GM12873 (cell line): ENCODE results near the gene ATPAF1.

ENCODE experiments used
- TF ChIP-seq, protein P1 (sequence below): IDR thresholded peaks from 2 replicates; pipeline ENCODE4 v1.5.1; 2012; ENCODE audit warnings: low read depth, mild to moderate bottlenecking, moderate library complexity, low read length, control low read depth; ENCODE audit not compliant: insufficient read depth; ENCODE audit errors: missing control alignments

The ATPAF1 gene

DNA sequence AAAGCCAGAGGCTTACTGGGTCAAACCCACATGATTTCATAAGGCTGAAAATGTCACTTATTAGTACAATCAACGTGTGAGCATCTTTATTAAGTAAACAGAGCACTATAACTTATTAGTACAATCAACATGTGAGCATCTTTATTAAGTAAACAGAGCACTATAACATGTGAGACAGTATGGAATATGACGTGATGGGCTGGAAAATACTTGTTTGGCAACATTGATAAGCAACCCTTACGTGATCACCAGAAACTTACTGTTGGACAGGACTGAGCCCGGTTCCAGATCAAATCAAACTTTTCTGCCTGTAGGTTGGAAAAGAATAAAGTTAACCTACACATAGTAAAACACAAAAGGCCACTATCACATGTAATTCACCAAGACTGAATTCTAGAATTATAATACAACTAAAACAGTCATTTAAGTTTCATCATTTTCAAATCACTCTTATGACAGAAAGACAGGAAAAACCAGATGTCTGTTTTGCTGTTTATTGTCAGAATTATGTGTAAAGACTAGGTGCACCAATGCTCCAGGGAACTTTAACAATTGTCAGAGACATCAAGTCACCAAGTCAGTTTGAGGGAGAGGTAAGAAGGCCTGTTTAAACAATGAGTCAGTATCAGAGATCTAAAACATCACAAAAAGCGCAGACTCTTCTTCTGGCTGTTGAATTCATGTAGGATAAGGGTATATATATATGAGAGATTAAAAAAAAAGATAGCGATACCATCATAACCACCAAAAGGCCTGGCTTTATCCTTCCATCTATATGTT is 15.7 kb downstream of the ATPAF1 start:
- TF ChIP-seq, protein P1, sequence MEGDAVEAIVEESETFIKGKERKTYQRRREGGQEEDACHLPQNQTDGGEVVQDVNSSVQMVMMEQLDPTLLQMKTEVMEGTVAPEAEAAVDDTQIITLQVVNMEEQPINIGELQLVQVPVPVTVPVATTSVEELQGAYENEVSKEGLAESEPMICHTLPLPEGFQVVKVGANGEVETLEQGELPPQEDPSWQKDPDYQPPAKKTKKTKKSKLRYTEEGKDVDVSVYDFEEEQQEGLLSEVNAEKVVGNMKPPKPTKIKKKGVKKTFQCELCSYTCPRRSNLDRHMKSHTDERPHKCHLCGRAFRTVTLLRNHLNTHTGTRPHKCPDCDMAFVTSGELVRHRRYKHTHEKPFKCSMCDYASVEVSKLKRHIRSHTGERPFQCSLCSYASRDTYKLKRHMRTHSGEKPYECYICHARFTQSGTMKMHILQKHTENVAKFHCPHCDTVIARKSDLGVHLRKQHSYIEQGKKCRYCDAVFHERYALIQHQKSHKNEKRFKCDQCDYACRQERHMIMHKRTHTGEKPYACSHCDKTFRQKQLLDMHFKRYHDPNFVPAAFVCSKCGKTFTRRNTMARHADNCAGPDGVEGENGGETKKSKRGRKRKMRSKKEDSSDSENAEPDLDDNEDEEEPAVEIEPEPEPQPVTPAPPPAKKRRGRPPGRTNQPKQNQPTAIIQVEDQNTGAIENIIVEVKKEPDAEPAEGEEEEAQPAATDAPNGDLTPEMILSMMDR = no peak

DNA sequence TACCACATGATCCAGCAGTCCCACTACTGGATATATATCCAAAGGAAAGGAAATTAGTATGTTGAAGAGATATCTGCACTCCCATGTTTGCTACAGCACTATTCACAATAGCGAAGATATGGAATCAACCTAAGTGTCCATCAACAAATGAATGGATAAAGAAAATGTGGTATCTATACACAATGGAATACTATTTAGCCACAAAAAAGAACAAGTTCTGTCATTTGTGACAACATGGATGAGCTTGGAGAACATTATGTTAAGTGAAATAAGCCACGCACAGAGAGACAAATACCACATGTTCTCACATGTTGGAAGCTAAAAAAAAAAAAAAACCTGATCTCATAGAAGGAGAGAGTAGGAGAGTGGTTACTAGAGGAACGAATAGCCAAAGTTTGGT is 17.7 kb downstream of the ATPAF1 start:
- TF ChIP-seq, protein P1 = no peak

DNA sequence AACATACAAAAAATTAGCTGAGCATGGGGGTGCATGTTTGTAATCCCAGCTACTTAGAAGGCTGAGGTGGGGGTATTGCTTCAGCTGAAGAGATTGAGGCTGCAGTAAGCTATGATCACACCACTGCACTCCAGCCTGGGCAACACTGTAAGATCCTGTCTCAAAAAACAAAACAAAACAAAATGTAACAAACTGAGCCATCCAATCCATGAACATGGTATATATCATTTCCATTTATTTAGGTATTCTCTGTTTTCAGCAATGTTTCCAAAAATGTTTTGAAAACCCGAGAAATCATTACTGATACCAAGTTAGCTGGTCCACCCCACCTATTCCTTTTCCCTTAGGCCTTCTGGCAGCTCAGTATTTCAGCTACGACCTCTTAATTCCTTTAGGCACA is 18.4 kb downstream of the ATPAF1 start:
- TF ChIP-seq, protein P1 = no peak

DNA sequence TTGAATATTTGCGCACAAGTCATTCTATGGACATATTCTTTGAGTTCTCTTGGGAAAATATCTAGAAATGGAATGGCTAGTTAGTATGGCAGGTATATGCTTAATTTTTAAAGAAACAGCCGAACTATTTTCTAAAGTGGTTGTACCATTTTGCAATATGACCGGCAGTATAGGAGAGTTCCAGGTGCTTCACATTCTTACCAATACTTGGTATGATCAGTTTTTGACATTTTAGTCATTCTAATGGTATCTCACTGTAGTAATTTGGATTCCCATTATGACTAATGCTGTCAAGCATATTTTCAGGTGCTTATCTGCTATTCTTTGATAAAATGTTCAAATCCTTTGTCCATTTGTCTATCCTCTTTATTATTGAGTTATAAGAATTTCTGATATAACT is 20.6 kb downstream of the ATPAF1 start:
- TF ChIP-seq, protein P1 = no peak

DNA sequence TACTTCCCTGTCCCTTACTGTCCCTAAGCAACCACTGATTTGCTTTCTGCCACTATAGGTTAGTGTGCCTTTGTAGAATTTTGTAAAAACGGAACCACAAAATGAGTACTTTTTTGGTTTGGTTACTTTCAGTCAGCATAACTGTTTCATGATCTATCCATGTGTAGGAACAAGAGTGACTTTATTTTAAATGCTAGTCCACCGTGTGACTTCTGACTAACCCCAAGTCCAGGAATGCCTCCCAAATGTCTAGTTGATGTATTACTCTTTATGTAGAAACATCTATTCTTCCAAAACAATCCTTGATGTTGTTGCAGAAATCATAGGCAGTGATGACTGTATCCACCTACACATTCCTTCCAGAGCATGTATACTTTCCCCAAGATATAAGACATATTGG is 21.3 kb downstream of the ATPAF1 start:
- TF ChIP-seq, protein P1 = no peak

DNA sequence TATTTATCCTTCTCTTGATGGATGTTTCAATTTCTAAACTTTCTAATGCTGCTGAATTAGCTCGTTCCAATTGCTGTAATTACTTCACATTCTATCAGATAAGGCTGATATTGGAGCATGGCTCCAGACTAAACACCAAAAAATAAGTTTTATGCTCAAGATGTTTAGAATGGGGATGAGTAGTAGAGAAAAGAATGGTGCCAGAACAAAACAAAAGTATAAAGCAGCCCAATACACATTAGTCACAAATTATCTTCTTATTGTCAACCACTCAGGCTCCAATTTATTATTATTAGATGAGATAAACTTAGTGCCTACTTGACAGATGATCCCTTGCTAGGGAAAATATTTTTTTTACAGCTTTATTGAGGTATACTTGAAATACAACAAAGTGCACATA is 21.8 kb downstream of the ATPAF1 start:
- TF ChIP-seq, protein P1 = no peak

DNA sequence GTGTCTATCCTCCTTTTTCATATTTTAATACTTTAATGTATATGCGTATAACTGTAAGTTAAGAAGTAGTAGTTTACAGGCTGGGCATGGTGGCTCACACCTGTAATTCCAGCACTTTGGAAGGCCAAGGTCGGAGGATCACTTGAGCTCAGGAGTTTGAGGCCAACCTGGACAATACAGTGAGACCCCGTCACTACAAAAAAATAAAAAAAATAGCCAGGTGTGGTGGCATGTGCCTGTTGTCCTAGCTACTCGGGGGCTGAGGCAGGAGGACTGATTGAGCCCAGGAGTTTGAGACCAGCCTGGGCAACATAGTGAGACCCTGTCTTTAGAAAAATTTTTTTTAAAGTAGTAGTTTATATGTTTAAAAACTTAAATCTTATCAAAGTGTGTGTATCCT is 22.3 kb downstream of the ATPAF1 start:
- TF ChIP-seq, protein P1 = no peak
